Esophagus squamous epithelium (tissue), 5 donors: ENCODE results near the gene SLC39A10. TPM values are rescaled to one million over a fixed set of nuclear protein-coding genes. Genes with fewer than 3 reads are reported as not detected.
"Not testable (repeated sequence)": the region's sequence is repeated elsewhere in the genome, so short reads cannot be mapped to it uniquely, and the experiment has no call there.

ENCODE experiments used
- DNase-seq: peaks from one replicate; lab custom pipeline; 2025; lab: John Stamatoyannopoulos, UW
- H3K27ac ChIP-seq, 4 donors: fragments of 200-600 bp; sonication (generic); one replicate each; pipeline ENCODE4 v1.5.1; 2016 to 2019; ENCODE audit warnings: mild to moderate bottlenecking in 1 of 4
- H3K27me3 ChIP-seq, 4 donors: fragments of 200-600 bp; sonication (generic); 1 replicate in 3 of 4; 2 replicates in 1 of 4; pipeline versions ENCODE4 v1.5.1 to v1.6.0; 2017 to 2021; ENCODE audit warnings: antibody characterized with exemption in 1 of 4
- H3K36me3 ChIP-seq, 3 donors: fragments of 200-600 bp; sonication (generic); one replicate each; pipeline ENCODE4 v1.5.1; 2016 to 2019
- H3K4me1 ChIP-seq, 3 donors: fragments of 200-600 bp; sonication (generic); one replicate each; pipeline ENCODE4 v1.5.1; 2017 to 2019
- H3K4me3 ChIP-seq, 4 donors: fragments of 200-600 bp; sonication (generic); 1 replicate in 3 of 4; 2 replicates in 1 of 4; pipeline ENCODE4 v1.5.1; 2016 to 2019; ENCODE audit warnings: mild to moderate bottlenecking in 2 of 4, moderate library complexity in 1 of 4
- H3K9me3 ChIP-seq, 3 donors: fragments of 200-600 bp; sonication (generic); one replicate each; pipeline ENCODE4 v1.5.1; 2016 to 2019
- CTCF ChIP-seq, 6 experiments: fragments of 450-650 bp in 4 of 6; fragments of 200-600 bp in 2 of 6; sonication (generic) in 2 of 6; IDR thresholded peaks; one replicate each; pipeline ENCODE4 v1.5.1; 2016 to 2019; ENCODE audit warnings: antibody characterized with exemption in 6 of 6, mild to moderate bottlenecking in 4 of 6, moderate library complexity in 4 of 6
- POLR2A ChIP-seq, 4 donors: fragments of 450-650 bp; IDR thresholded peaks; one replicate each; pipeline ENCODE4 v1.6.1; 2017; ENCODE audit warnings: antibody characterized with exemption in 4 of 4, mild to moderate bottlenecking in 4 of 4, moderate library complexity in 3 of 4
- WGBS, 2 donors: methylation state at CpG; one replicate each; pipeline ENCODE4 v1.1.5; 2018; 5-methylcytosine and 5-hydroxymethylcytosine counted together
- intact Hi-C: fragments of 100-400 bp; cut with DNase I; formaldehyde crosslinking; loops from one replicate; pipeline ENCODE4 v1.15.0; 2022
- total RNA-seq, 4 donors: library from RNA; depleted of rRNA; stranded (reverse); fragments of >200 nt; gene quantifications; one replicate each; pipeline ENCODE4 v1.1.0, GENCODE V29; 2016
- donor health status: DM: yes; HTN: yes; CAD: no.

The SLC39A10 gene
- total RNA-seq, 4 donors from 2014 or later: 2.0 to 15.3 (median 9.3) TPM

- no peak for DNase-seq
- H3K4me1 ChIP-seq: peaks cover 0 to 37% (median 14%) of the 10 kb centered on the region in 3 donors
These were observed 5.1 kb downstream of the SLC39A10 start for GRCh38 chr2:195662138-195662537.

GRCh38 chr2:195663007-195663406, 6.0 kb downstream of the SLC39A10 start:
- H3K9me3 ChIP-seq: no peaks in the 10 kb centered on the region
- DNase-seq: no peak
- intact Hi-C loops: no loop called here
- no peak overlapping the region for H3K4me3 ChIP-seq
- H3K36me3 ChIP-seq: no peaks in the 10 kb centered on the region
- no peak for TF ChIP-seq POLR2A (IDR thresholded peaks at IDR 0.05)
- TF ChIP-seq CTCF (IDR thresholded peaks at IDR 0.05): no peak
- no peak overlapping the region for H3K27ac ChIP-seq
- H3K4me1 ChIP-seq: peaks cover 0 to 34% (median 14%) of the 10 kb centered on the region in 3 donors
- no peaks in the 10 kb centered on the region for H3K27me3 ChIP-seq
- WGBS, 2 donors: 74 to 76% methylated on average over 3 of the region's 3 CpGs

More at GRCh38 chr2:195662138-195662537, 5.1 kb downstream of the SLC39A10 start:
- intact Hi-C loops: no loop called here
- Histone ChIP-seq H3K27me3 (no peaks in the 10 kb centered on the region), H3K9me3 (no peaks in the 10 kb centered on the region), H3K4me3 (no peak overlapping the region), H3K36me3 (no peaks in the 10 kb centered on the region), H3K27ac (no peak overlapping the region)
- WGBS, 2 donors: 31 to 36% methylated on average over 3 of the region's 3 CpGs
- TF ChIP-seq CTCF (IDR thresholded peaks at IDR 0.05): no peak
- TF ChIP-seq POLR2A (IDR thresholded peaks at IDR 0.05): no peak

DNA sequence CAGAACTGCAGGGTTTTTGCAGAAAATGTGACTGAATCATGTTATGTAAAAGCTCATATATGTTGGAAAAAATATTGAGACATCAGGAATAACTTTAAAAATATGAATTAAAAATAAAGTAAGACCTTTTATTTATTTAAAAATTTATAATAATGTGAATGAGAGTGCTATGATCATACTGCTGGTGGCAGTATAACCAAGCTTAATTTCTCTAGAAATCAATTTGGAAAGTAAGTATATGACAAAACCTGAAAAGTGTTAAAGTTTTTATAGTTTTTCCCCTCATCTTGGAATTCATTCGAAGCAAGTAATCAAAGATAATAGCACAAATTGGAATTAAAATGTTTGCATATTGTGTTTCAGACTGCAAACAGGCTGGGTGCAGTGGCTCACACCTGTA, 7.5 kb downstream of the SLC39A10 start:
- H3K27ac ChIP-seq: no peak overlapping the region
- no peak for DNase-seq
- TF ChIP-seq CTCF (IDR thresholded peaks at IDR 0.05) (no peak), POLR2A (IDR thresholded peaks at IDR 0.05) (no peak)
- H3K9me3 ChIP-seq: no peaks in the 10 kb centered on the region
- intact Hi-C loops: no loop called here
- H3K4me3 ChIP-seq: no peak overlapping the region
- no peaks in the 10 kb centered on the region for H3K27me3 ChIP-seq
- peaks cover 0 to 18% (median 6%) of the 10 kb centered on the region in 3 donors for H3K4me1 ChIP-seq
- WGBS, 2 donors: 68 to 86% methylated on average over 1 of the region's 1 CpG
- no peaks in the 10 kb centered on the region for H3K36me3 ChIP-seq

DNA sequence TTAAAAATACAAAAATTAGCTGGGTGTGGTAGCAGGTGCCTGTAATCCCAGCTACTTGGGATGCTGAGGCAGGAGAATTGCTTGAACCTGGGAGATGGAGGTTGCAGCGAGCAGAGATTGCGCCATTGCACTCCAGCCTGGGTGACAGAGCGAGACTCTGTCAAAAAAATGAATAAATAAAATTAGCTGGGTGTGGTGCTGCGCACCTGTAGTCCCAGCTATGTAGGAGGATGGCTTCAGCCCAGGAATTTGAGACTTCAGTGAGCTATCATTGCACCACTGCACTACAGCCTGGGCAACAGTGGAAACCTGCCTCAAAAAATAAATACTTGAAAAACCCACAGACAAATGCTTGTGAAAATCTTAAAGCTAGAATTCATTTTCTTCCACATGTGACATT, 8.1 kb downstream of the SLC39A10 start:
- H3K27me3 ChIP-seq, H3K27ac ChIP-seq, H3K4me3 ChIP-seq, DNase-seq, intact Hi-C loops, H3K9me3 ChIP-seq, H3K36me3 ChIP-seq: not testable (repeated sequence)
- H3K4me1 ChIP-seq: peaks cover 0 to 12% (median 0%) of the 10 kb centered on the region in 3 donors
- 67 to 91% methylated on average over 3 to 4 of the region's 4 CpGs for WGBS, 2 donors

- no peaks in the 10 kb centered on the region for H3K27me3 ChIP-seq
- H3K36me3 ChIP-seq: no peaks in the 10 kb centered on the region
- H3K4me3 ChIP-seq: no peak overlapping the region
- no peak overlapping the region for H3K27ac ChIP-seq
- no peaks in the 10 kb centered on the region for H3K9me3 ChIP-seq
- peaks cover 0 to 9% (median 0%) of the 10 kb centered on the region in 3 donors for H3K4me1 ChIP-seq
- intact Hi-C loops: no loop called here
- WGBS, 2 donors: 68 to 85% methylated on average over 3 of the region's 3 CpGs
- TF ChIP-seq CTCF (IDR thresholded peaks at IDR 0.05) (no peak), POLR2A (IDR thresholded peaks at IDR 0.05) (no peak)
- DNase-seq: no peak
These were observed 9.2 kb downstream of the SLC39A10 start for GRCh38 chr2:195666113-195666712.
